ENCODE results near the gene MFAP3L.

- no peak for TF ChIP-seq POLR2AphosphoS5 (IDR thresholded peaks at IDR 0.05)
- TF ChIP-seq CTCF (IDR thresholded peaks at IDR 0.05), result no peak
Measured at GRCh38 chr4:170051402-170051801, 25.2 kb upstream of the MFAP3L start.
